Lower leg skin (tissue), 3 donors: ENCODE results near the gene MVB12B.

Source experiments
- POLR2A ChIP-seq, 2 donors: fragments of 450-650 bp; IDR thresholded peaks; one replicate each; pipeline ENCODE4 v1.6.1; 2016 to 2017; ENCODE audit warnings: antibody characterized with exemption in 2 of 2, mild to moderate bottlenecking in 1 of 2, moderate library complexity in 1 of 2
- TF ChIP-seq, protein P1 (sequence below), 3 donors: fragments of 450-650 bp; IDR thresholded peaks; one replicate each; pipeline ENCODE4 v1.5.1; 2016; ENCODE audit warnings: antibody characterized with exemption in 3 of 3, mild to moderate bottlenecking in 3 of 3, moderate library complexity in 2 of 3

DNA sequence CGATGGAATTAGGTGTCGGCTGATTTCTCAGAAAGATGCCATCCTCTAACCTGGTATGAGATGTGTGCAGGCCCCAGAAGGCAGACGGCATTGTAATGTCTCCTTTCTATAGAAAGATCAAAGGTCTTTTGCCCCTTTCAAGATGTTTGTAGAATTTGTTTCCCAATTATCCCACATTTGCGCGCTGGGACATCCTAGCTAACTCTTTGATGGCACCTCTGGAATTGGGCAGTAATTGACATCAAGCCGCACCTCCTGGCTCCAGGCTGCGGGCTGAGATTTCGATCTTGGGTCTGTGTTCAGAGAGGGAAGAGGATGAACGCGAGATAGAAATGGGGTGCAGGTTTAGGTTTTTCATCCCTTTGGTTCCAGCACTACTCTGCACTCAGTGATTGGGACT lies 202.3 kb downstream of the MVB12B start:
- TF ChIP-seq, protein P1, sequence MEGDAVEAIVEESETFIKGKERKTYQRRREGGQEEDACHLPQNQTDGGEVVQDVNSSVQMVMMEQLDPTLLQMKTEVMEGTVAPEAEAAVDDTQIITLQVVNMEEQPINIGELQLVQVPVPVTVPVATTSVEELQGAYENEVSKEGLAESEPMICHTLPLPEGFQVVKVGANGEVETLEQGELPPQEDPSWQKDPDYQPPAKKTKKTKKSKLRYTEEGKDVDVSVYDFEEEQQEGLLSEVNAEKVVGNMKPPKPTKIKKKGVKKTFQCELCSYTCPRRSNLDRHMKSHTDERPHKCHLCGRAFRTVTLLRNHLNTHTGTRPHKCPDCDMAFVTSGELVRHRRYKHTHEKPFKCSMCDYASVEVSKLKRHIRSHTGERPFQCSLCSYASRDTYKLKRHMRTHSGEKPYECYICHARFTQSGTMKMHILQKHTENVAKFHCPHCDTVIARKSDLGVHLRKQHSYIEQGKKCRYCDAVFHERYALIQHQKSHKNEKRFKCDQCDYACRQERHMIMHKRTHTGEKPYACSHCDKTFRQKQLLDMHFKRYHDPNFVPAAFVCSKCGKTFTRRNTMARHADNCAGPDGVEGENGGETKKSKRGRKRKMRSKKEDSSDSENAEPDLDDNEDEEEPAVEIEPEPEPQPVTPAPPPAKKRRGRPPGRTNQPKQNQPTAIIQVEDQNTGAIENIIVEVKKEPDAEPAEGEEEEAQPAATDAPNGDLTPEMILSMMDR (IDR thresholded peaks at IDR 0.05): no peak
- no peak for TF ChIP-seq POLR2A (IDR thresholded peaks at IDR 0.05)
